CD4-positive, alpha-beta T cell treated with Interleukin-17A for 1 hour (primary cell): Measurements from ENCODE around the gene DLX1.

ENCODE experiments used
- DNase-seq: peaks from one replicate; pipeline ENCODE4 v3.0.0-alpha.2; 2020

DLX1 gene

GRCh38 chr2:172088245-172089004 lies 3.1 kb downstream of the DLX1 start:
- peak; percentile 5 for DNase-seq

DNA sequence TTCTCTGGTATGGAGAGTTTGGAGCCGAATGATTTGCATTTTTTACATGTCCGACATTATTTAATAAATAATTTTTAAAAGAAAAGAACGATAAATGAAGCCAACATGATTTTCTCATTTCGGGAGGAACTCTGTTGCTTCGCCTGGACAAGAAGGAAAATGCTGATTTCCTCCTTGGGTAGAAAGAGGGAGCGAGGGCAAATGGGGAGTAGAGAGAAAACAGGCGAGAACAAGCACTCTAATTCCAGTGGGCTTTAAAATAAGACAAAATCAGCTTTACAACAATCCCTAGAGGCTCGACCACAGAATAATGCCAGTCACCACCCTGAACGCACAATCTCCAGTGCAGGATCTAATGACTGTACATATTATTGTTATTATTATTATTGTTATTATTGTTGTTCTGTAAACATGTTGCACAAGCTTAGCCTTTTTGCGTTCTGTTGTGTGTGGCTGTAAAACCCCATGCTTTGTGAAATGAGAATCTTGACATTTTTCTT lies 3.7 kb downstream of the DLX1 start:
- DNase-seq: peak; percentile 13

DNA sequence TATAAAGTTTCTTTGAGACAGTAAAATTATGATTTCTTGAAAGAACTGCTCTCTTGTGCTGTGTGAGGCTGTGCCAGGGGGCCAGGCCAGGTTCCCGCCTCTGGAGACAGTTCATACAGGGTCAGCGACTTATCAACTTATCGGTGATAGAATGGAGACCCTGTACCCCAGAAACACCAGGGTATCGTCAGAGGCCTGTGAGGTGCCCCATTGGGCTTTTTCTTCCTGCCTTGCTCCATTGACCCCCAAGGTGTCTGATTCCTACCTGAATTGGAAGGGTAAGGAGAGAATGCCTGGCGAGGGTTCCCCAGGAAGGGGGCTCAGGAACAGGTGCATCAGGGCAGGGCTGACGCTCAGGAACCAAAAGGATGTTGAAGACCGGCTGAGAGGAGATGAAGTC lies 4.3 kb downstream of the DLX1 start:
- DNase-seq: no peak

DNA sequence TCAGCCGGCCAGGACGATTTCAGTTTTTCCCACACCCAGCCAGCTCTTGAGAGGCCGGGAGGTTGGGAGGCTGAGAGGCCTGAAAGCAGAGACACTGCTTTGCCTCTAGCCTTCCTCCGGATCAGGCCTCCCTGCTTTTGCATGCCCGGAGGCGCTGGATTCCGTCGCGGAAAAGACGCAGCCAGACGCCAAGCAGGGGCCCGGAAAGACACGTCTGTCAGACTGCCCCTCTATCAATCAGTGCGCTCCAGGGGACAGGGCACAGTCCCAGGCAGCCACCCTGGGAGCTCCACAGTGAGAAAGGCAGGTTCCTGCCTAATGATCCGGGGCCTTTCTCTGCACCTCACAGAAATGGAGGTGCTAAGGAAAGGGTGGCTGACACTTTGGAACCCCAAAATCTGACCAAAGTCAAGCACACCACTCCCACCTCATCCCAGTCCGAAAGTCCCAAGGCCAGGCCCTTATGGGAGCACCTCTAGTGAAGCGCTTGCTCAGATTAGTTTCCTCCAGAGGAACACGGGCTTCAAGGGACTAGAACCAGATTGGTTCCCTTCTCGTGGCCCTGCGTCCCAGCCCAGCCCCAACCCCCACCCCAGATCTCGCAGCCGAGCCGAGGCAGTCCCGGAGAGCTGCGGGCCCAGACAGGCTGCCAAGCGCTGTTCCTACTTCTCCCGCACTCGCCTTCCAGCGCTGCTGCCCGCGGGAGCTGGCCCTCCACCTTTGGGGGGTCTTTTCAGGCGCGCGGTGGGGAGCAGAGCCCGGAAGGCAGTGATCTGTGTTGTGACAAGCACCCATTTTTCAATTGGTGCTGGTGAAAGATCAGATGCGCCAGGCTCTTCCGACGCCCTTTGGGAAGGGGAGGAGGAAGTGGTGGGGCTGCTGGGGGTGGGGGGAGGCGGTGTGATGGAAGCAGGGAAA lies 5.0 kb downstream of the DLX1 start:
- peak; percentile 14 for DNase-seq

GRCh38 chr2:172091000-172091641 lies 5.8 kb downstream of the DLX1 start:
- DNase-seq: peak; percentile 15

- no peak for DNase-seq
These were observed 6.7 kb downstream of the DLX1 start for GRCh38 chr2:172091761-172092566.

- DNase-seq: no peak
These were observed 7.6 kb downstream of the DLX1 start for GRCh38 chr2:172092716-172093415.

GRCh38 chr2:172093416-172094293 lies 8.3 kb downstream of the DLX1 start:
- DNase-seq: peak; percentile 15

GRCh38 chr2:172094294-172095145 lies 9.2 kb downstream of the DLX1 start:
- DNase-seq: no peak

DNA sequence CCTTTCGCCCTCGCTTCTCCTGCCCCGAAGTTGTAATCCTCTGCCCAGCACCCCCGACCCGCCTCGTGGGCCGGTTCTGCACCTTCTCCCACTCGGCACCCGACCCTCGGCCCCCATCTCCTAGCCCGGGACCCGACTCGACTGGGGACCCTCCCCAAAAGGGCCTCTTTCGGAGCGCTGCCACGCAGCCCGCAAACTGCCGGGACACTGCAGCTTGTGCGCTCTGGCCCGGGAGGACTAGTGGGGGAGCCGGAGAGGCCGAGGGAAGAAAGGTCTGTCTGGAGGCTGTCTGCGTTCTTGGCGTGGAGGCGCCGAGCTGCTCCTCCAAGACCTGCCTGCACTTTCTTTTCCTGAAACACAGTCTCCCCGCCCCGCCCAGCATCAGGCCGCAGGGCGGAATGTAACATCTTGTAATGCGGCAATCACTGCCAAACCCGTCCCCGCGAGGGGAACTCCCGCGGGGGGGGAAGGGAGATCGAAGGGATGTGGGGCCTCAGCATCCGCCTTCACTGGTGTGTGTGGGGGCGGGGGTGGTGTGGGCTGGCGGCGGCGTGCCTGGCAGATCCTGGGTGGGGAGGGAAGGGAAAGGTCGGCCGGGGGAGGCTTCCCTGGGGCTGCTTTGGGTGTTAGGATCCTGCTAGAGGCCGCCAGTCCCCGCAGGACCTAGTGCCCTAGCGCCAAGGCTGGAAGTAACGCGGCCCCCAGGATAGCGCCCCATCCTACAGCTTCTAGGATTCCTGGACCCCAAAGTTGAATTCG lies 10.0 kb downstream of the DLX1 start:
- peak; percentile 84 for DNase-seq

GRCh38 chr2:172095905-172096625 lies 10.8 kb downstream of the DLX1 start:
- peak; percentile 10 for DNase-seq

- DNase-seq: peak; percentile 19
These were observed 11.6 kb downstream of the DLX1 start for GRCh38 chr2:172096626-172097547.

DNA sequence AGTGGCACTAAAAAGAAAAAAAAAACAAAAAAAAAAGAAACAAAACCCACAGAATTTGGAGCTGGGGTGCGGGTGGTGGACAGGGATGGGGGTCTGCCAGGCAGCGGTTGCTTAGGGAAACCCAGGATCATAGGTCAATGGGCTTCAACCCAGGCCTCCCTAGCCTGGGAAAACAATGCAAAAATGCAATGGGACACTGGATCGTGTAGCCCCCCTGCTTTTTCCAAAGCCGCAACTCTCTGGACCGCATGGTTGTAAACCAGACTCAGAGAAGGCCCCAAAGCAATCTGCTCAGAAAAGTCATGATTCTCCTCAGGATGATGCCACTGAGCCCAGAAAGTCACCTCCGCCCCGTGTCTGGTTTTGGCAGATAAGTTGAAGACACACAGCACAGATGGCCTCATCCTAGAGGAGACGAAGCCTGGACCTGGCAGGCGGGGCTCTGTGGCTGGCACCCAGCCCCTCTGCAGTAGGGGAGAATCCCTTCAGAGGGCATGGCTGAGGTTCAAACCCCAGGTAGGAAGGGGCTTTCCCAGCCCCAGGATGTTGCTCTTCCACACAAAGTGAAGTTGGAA lies 12.3 kb downstream of the DLX1 start:
- peak; percentile 6 for DNase-seq

DNA sequence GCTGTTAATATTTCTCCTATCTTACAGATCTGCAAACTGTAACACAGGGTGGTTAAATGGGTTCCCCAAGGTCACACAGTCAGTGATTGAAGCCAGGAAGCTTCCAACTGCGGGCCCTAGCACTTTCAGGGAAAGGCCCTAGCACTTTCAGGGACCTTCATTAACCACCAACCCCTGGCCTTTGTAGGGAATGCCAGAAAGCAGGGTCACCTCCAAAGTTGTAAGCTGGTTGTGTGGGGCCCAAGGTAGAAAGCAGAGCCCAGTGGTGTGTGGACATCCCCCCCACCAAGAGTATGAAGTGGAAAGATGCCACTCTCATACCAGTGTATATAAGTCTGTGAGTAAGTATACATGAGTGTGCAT lies 13.0 kb downstream of the DLX1 start:
- DNase-seq: peak; percentile 1

DNA sequence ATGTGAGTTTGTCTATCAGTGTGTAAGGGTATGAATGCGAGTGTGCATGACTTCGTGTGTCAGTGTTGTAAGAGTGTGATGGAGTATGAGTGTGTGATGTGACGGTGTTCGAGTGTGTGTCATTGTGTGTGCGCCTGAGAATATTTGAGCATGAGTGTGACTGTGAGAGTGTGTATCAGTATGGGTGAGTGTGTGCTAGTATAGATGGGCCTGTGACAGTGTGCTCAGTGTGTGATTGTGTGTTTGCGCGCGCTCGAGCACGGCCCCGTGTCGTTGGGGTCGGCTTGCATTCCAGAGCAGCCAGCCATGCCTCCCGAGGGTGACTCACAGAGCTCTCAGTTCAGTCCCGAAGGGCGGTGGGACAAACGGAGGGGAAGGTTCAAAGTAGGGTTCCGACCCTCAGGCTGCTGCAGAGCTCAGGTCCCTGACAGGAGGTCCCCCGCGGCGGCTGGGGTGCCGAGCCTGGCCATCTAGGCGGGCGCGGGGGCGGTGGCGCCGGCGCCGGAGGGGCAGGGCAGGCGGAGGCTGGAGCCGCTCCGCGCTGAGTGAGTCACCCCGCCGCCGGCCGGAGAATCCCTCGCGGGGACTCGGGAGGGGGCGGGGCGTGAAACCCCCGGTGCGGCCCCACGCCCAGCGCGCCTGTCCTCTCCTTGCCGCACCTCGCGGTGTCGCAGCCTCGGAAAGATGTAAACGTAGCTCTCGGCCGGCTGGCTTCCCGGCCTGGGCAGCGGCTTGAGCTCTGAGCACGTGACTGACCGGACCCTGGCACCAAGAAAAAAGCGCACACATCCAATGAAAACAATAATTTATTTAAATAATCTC lies 13.6 kb downstream of the DLX1 start:
- DNase-seq: peak; percentile 40
